A549 (cell line): ENCODE data around the gene AFAP1.

Experiments
- BHLHE40 ChIP-seq: IDR thresholded peaks from 2 replicates; pipeline ENCODE4 v1.6.1; 2012; ENCODE audit warnings: low read depth, low read length, inconsistent platforms
- CBX8 ChIP-seq: fragments of 200-600 bp; sonication (generic); IDR thresholded peaks from 2 replicates; pipeline ENCODE4 v1.6.1; 2016
- CTCF ChIP-seq: fragments of >200 bp; sonication (Bioruptor Twin); formaldehyde crosslinking; IDR thresholded peaks from 3 replicates; pipeline ENCODE4 v1.5.1; 2016
- ESRRA ChIP-seq: fragments of 150-350 bp; IDR thresholded peaks from 2 replicates; pipeline ENCODE4 v1.6.1; 2014; ENCODE audit warnings: mild to moderate bottlenecking, low read length, borderline replicate concordance
- JUNB ChIP-seq: fragments of >200 bp; sonication (Bioruptor Twin); formaldehyde crosslinking; IDR thresholded peaks from 2 replicates; pipeline ENCODE4 v1.6.1; 2016
- MAX ChIP-seq: IDR thresholded peaks from 2 replicates; pipeline ENCODE4 v1.6.1; 2012
- POLR2A ChIP-seq: IDR thresholded peaks from 2 replicates; pipeline ENCODE4 v1.6.1; 2012; ENCODE audit warnings: mild to moderate bottlenecking, low read length
- SREBF2 ChIP-seq: fragments of 450-650 bp; IDR thresholded peaks from 2 replicates; pipeline ENCODE4 v1.6.1; 2014; ENCODE audit warnings: mild to moderate bottlenecking, moderate library complexity

DNA sequence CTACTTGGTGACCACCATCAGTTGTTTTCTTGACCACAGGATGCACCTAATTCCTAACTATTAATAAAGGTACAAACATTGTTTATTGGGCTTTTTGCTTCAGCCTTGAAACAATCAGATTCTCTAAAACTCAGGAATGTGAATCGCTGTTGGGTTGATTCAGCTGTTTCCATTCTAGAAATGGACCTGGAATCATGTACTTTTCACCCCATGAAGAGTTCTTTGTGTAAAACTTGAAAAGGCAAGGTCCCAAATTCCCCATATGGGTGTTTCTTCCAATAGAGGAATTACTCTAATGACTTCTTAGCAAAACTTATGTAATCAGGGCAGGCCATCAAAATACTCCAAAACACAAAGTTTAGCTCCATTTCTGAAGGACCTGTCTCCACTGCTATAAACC is 7.4 kb downstream of the AFAP1 start:
- TF ChIP-seq BHLHE40 (no peak), POLR2A (no peak), CTCF (no peak), CBX8 (no peak), SREBF2 (no peak), MAX (no peak), JUNB (no peak), ESRRA (no peak)
